Brain microvascular endothelial cell (primary cell): ENCODE results near the gene CATSPERE.

Experiments
- DNase-seq: peaks from one replicate; pipeline ENCODE4 v3.0.0-alpha.2; 2020
- H3K27ac ChIP-seq: fragments of 250-450 bp; sonication (Bioruptor Pico); 2 replicates; pipeline ENCODE4 v1.5.1; 2020; ENCODE audit warnings: mild to moderate bottlenecking, moderate library complexity
- H3K27me3 ChIP-seq: fragments of 250-450 bp; sonication (Bioruptor Pico); replicated peaks from 2 replicates; pipeline ENCODE4 v1.5.1; 2020; ENCODE audit warnings: mild to moderate bottlenecking
- H3K36me3 ChIP-seq: fragments of 250-450 bp; sonication (Bioruptor Pico); replicated peaks from 2 replicates; pipeline ENCODE4 v1.5.1; 2020; ENCODE audit warnings: mild to moderate bottlenecking
- H3K4me3 ChIP-seq: 2 replicates; pipeline ENCODE4 v1.5.1; 2011; ENCODE audit warnings: low read depth, mild to moderate bottlenecking, control low read depth, low read length, moderate library complexity
- CTCF ChIP-seq: IDR thresholded peaks from 2 replicates; pipeline ENCODE4 v1.5.1; 2011; ENCODE audit warnings: low read depth, mild to moderate bottlenecking, moderate library complexity, low read length, control low read depth, inconsistent platforms; ENCODE audit errors: missing control alignments
- in situ Hi-C: cut with HindIII; loops from 2 replicates; pipeline ENCODE4 v1.10.0; 2017; ENCODE audit warnings: low sequenced_read_pairs, low pct_ligation_motif_present

Gene CATSPERE

GRCh38 chr1:244444854-244445253, 16.2 kb upstream of the CATSPERE start:
- TF ChIP-seq CTCF, result no peak
- in situ Hi-C loops, result no loop called here
- Histone ChIP-seq H3K4me3 (no peak overlapping the region), H3K36me3 (no peaks in the 10 kb centered on the region), H3K27me3 (no peaks in the 10 kb centered on the region), H3K27ac (no peak overlapping the region)
- DNase-seq, result no peak

GRCh38 chr1:244445320-244446181, 15.5 kb upstream of the CATSPERE start:
- in situ Hi-C loops, result no loop called here
- Histone ChIP-seq H3K4me3 (no peak overlapping the region), H3K27me3 (no peaks in the 10 kb centered on the region), H3K36me3 (no peaks in the 10 kb centered on the region), H3K27ac (no peak overlapping the region)
- no peak for TF ChIP-seq CTCF
- DNase-seq, result no peak

DNA sequence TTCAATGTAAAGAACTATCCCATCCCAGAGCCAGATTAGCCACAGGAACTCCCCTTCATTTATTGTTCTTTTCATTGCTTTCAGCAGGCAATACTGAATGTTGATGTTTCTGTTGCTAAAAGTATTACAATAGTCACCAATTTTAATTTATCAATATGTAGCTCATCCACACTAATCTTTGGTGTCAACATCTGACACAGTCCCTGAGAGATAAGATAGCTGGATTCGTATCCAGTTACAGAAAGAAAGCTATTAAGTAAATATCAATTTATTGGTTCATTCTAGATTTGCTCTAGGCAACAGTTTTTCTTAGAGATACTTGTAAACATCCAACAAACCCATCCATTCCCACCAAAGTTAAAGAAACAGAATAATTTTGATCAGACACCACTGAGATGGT, 14.0 kb upstream of the CATSPERE start:
- in situ Hi-C loops, result no loop called here

GRCh38 chr1:244447552-244447951, 13.5 kb upstream of the CATSPERE start:
- H3K27me3 ChIP-seq, result no peaks in the 10 kb centered on the region
- H3K36me3 ChIP-seq, result no peaks in the 10 kb centered on the region
- no peak overlapping the region for H3K27ac ChIP-seq
- no peak for DNase-seq
- H3K4me3 ChIP-seq, result no peak overlapping the region
- no peak for TF ChIP-seq CTCF
- in situ Hi-C loops, result no loop called here

More for the DNA sequence above, 14.0 kb upstream of the CATSPERE start:
- Histone ChIP-seq H3K4me3 (no peak overlapping the region), H3K36me3 (no peaks in the 10 kb centered on the region), H3K27ac (no peak overlapping the region), H3K27me3 (no peaks in the 10 kb centered on the region)
- TF ChIP-seq CTCF, result no peak
- no peak for DNase-seq

- peak overlapping the region; percentile 25 for H3K27ac ChIP-seq
- TF ChIP-seq CTCF, result no peak
- no peaks in the 10 kb centered on the region for H3K27me3 ChIP-seq
- DNase-seq, result no peak
- in situ Hi-C loops, result no loop called here
- no peaks in the 10 kb centered on the region for H3K36me3 ChIP-seq
- H3K4me3 ChIP-seq, result peak overlapping the region; percentile 22
Observed at GRCh38 chr1:244448279-244449036, 12.6 kb upstream of the CATSPERE start.
